ENCODE data around the gene TMC8.

TMC8 gene

DNA sequence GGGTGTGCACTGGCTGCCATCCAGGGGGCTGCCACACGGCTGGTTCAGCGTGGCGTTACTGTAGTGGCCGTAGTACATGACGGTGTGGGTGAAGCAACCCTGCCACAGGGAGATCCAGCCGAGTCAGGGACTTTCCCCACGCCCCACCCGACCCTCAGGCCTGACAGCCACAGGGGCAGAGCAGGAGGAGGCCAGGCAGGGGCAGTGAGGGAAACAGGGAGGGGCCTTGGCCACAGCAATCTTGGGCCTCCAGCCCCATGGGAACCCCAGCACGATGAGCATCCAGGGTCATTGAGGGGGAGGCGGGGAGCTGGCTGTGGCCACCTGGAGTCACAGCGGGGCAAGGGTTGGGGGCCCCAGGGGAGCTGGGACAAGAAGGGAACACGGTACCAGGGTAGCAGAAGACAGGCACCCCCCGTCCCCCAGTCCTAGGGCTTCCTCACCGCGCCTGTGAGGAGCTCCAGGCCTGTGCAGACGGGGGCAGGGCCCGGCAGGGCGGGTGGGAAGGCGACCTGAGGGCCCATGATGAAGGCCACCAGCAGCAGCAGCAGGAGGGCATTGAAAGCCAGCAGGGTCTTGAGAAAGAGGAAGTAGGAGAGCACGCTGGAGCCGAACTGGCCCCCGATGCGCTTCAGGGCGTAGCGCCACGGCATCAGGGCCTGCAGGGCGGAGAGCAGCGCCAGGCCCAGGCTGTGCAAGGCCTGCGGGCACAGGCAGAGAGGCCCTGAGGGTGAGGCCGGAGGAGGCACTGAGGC lies 6.3 kb upstream of the TMC8 start:
- DNase-seq, result no peak

DNA sequence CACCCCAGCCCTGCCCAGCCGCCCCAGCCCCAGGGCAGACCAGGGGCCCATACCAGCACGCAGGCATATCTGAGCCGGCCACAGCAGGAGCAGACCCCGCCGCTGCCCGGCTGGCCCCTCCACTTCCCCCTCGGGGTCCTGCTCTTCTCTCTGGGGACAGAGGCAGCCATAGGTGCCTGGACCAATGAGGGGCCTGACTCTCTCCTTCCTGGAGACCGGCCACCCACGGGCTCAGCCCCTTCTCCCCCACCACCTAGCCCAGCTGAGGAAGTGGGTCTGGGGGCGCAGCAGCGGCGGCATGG lies 5.8 kb upstream of the TMC8 start:
- DNase-seq, result no peak

DNA sequence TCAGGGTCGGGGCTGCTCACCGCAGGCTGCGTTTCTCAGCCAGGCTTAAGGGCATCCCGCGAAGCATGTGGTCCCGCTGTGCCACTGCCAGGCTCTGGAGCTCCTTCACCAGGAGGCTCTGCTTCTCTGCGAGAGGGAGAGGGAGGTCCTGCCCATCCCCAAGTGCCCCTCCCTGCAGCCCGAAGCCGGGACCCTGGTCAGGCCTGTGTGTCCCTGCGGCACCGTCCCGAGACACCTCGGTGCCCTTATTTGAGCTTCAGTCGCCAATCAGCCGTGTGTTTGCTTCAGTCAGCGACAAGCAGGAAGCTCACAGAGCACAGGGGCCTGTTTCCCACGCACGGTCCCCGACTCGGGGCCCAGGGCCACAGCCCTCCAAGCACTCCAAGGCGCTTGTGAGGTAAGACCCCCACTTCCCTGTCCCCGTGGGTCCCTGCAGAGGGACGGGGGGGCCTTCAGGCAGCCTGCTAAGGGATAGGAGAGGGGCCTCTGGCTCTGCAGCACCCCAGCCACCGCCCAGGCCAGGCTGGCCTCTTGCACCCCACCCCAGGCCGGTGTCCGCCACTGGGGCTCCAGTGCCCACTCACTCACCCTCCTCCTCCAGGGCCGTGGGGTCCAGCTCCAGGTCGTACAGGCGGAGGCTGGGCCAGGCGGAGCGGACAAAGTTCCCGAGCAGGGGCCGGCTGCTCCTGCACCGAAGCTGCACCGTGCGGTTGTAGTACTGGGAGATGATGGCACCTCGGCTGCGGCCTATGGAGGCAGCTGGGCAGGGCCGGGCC lies 5.2 kb upstream of the TMC8 start:
- DNase-seq, result no peak

DNA sequence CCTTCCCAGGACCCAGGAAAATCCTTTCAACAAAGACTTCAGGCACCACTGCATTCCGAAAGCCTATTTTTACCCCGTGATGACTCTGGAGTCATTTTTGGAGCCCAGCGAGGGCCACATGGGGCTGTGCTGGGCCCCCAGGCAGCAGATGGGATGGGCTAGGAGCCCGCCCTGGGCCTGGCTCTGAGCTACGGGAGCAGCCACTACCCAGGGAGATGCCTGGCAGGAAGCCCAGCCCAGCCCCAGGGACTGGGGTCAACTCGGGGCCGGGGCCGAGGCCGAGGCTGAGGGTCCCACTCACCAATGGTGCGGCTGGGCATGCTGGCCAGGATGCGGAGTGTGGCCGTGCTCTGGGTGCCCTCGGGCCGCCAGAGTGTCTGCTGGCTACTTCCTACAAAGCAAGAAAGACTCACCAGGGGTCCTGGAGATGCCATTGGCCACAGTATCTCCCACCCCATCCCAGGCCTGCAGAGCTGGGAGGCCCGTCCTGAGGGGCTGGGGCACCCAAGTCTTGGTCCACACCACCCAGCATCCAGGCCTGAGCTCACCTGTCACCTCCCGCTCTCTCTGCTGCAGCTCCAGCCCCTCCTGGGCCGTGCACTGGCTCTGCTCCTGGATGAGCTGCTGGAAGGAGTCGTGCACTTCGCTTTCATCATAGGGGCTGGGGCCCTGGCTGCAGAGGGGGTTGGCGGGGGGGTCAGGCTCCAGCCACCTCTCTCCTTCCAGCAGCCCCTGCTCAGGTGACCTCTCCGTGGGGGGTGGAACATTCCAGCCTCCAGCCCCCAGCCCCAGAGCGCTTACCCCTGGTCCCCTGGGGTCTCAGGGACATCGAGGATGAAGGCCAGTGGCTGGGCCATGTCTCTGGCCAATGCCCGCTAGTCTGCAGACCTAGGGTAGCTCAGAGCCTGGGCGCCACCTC lies 4.3 kb upstream of the TMC8 start:
- no peak for DNase-seq

DNA sequence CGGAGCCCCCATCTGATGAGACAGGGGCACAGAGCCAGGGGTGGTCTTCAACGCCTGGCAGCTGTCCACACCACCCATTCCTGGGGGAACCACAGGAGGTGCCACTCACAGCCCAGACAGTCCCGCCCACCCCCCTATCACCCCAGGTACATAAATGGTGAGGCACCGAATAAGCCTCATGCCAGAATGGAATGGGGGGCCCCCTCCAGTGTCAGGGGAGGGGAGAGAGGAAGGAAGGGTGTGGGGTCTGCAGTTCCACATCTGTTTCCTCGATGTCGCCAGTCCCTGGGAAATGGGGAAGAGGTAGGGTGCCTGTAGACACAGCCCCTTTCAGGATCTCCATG lies 3.7 kb upstream of the TMC8 start:
- DNase-seq, result no peak

DNA sequence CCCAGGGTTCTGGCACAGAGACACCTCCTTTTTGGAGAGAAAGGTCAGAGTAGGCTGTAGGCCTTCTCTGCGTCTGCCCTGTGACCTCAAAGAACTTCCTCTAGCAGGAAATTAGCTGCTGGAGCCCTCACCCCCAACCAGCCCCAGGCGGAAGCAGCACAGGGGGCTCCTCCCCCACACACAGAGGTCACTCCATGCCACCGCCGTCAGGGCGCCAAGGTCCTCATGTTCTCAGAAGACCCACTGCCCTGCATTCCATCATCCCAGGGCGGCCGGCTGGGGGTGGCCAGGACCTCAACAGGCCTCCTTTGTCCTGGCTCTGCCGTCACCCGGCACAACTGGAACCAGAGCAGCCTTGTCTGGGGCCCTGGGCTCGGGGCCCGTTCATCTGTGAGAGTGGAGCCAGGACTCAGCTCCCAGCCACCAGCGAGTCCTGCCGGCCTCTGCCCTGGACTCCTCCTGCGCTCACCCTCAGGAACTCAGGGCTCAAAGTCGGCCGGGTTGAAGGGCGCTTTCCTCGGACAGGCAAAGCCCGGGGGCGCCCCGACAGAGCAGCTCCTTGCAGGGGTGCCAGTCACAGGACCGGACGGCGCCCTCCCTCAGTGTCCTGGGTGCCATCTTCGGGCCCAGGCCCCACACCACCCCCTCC lies 3.2 kb upstream of the TMC8 start:
- no peak for DNase-seq

DNA sequence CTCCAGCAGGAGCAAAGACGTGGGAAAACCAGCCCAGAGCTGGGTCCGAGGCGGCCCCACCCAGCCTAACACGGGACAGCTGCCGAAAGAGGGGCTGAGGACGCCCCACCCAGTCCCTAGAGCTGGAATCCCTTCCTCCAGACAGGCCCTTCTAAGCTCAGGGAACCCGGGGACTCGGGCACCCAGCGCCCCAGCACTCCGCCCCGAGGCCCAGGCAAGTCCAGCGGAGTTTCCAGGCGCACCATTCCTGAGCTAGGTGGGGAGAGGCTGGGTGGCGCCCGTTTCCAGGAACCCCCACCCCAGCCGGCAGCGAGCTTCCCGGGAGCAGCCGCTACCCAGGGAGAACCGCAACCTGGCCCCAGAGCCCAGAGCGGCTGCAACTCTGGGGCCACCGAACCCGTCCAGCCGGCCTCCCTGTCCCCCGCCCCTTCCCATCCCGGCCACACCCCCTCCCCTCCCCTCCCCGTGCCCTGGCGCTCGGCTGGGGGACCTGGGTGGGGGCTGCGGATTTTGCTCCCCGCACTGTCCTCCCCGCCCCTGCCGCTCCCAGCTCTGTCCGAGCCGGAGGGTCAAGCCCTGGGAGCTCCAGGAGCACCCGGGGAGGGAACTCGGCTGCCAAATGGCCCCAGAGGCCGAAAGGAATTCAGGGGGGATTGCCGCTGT lies 2.6 kb upstream of the TMC8 start:
- DNase-seq, result no peak

DNA sequence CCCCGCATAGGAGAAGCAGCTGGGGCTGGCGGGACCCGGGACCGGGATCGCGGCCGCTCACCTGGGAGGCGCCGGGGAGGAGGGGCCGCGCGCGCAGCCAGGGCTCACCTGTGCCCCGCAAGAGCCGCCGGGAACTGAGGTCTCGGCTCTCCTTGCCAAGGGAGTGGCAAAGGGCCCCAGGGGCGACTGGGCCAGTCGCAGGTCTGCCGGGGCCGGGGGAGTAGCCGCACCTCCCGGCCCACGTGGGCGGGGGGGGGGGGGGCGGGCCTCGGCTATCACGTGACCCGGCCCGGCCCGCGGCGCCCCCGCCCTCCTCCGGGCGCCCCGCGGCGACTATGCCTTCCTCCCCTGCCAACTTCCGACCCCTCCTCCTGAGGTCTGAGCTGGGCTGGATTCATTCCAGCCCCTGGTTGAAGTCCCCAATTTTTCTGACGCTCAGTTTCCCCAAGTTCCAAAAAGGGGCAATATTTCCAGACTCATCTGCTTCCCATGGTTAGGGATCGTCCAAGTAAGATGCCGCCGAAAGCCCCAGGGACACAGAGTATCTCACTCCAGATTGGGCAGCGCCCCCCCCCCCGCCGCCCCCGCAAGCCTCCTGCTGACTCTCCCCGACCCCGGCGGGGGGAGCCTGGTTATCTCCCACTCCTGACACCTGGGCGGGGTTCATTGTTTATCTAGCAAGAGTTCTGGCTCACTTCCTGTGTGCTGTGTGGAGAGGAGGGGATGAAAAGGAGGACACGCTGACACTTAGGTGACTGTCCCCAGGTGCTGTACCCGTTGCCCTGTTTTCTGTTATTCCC lies 1.8 kb upstream of the TMC8 start, which contains the start of gene TMC6:
TMC6 (minus strand) TSS at position 205 of the 800 bp plus-strand sequence. CDS start 1,923 bp downstream, outside the sequence.
- peak; percentile 28 for DNase-seq

DNA sequence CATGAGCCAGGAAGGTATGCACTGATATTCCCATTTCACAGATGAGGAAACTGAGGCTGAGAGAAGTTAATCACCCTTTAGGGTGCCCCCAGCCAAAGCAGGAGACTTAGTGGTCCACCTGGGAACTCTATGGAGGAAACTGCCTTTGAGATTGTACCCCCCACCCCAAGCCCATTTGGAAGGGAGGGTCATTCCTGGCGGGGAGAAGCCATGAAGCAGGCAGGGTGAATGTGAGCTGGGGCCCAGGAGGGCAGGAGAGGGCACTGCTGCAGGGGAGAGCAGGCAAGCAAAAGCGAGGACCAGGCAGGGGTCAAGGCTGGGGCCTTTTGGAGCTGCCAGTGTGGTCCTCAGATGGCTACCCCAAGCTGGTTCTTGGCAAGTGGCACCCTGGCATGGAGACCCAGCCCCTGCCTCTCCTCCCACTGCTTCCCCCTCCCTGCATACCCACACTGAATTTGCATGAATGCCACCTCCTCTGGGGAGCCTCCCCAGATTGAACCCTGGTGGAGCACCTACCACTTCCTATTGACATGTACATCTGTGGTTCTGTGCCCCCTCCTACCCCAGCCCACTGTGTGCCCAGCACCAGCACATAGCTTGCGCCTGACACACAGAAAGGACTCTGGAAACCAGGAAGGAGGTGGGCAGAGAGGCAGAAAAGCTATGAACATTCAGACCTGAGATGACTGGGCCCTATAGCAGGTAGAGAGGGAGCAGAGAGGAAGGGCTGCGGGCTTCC lies 1.1 kb upstream of the TMC8 start:
- no peak for DNase-seq

DNA sequence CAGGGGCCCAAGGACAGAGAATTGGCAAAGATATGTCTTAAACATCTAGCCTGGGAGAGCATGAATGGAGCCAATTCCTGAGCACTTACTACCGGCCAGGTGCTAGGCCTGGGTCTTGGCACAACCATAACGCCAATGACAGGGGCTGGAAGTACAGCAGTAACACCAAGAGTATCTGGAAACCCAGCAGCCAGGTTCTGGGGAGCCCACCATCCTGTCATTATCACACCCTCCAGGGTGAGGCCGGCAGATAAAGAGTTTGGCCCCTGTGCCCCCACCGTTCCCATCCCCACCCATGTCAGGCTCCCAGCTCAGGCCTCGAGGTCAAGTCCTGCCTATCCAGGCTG lies 508 bp upstream of the TMC8 start:
- no peak for DNase-seq

DNA sequence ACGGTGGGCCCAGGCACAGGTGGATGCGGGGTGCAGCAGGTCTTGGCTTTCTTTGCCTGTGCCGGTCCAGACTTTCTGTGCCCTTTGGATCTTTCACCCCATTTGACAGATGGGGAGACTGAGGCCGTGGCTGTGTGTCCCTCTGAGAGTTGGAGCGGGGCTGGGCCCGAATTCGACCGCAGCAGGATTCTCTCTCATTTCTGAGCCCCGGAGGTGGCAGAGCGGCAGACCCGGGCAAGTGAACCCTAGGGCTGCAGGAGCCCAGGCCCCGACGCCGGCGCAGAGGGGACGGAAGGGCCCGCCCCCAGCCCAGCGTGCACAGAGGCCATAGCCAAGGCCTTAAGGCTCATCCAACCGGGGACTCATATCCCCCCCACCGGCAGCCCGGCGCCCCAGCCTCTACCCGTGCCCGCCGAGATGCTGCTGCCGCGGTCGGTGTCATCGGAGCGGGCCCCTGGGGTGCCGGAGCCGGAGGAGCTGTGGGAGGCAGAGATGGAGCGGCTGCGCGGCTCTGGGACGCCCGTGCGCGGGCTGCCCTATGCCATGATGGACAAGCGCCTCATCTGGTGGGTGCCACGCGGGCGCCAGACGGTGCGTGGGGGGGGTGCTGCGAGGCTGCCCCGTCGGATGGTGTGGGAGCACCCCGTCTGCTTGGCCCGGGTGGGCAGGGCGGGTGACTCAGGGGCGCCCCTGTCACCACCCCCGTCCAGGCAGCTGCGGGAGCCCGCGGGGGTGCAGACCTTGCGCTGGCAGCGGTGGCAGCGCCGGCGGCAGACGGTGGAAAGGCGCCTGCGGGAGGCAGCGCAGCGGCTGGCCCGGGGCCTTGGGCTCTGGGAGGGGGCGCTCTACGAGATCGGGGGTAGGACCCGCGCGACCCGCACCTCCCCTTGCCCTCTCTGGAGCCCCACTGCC lies 857 bp downstream of the TMC8 start:
- no peak for DNase-seq

DNA sequence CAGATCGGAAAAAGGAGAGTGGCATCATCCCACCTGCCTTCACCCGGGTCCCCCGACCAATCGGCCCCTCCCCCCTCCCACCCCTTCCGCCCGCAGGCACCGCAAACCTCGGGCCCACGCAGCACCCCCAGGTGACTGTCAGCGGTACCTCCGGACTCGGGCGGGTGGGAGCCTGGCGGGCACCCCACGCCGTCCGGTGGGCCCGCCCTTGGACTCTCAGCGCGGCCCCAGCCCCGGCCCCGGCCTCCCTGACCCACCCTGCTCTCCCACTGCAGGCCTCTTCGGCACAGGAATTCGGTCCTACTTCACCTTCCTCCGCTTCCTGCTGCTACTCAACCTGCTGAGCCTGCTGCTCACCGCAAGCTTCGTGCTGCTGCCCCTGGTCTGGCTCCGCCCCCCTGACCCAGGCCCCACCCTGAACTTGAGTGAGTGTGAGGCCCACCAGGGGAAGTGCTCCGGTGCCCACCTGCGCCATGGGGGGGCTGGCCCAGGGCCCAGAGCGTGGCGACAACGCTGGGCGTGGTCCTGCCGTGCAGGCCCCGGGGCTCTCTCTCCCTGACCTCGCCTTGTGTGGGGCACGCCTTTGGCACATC lies 1.6 kb downstream of the TMC8 start:
- no peak for DNase-seq

DNA sequence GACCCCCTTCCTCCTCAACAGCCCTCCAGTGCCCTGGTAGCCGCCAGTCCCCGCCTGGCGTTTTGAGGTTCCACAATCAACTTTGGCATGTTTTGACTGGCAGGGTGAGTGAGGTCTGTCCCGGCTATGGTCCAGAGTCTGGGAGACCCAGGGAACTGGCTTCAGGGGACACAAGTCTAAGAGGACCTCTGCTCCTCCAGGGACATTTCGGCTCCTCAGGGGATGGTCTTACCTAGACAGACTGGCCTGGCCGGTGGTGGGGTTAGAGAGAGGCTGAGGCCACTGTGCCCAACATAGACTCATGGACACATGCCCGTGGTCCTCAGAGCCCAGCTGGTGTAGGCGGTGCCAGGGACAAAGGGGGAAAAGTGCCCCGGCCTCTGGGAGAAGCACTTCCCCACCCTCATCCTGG lies 2.2 kb downstream of the TMC8 start:
- no peak for DNase-seq

DNA sequence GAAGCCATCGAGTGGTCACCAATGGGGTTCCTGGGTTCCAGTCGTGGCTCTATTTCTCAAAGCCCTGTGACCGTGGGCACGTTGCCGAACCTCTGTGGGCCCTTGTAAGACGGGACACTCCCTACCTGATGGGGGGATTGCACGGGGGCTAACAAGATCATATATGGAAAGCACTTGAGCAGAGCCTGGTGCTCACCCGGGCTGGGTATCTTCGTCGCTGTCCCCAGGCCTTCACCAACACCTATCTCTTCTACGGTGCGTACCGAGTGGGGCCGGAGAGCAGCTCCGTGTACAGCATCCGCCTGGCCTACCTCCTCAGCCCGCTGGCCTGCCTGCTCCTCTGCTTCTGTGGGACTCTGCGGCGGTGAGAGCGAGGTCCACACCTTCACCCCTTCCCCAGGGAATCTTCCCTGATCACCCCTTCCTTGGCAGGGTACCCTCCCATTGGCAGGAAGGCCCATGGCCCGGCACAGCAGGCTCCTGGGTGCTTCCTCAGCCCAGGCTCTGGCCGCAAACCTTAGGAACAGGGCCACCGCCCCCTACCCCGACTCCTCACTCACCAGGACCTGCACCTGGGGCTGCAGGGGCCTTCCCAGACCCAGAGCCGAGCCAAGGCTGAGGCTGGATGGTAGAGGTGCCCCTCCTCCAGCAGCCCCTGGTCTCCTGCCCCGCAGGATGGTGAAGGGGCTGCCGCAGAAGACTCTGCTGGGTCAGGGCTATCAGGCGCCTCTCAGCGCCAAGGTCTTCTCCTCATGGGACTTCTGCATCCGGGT lies 2.8 kb downstream of the TMC8 start:
- DNase-seq, result no peak

DNA sequence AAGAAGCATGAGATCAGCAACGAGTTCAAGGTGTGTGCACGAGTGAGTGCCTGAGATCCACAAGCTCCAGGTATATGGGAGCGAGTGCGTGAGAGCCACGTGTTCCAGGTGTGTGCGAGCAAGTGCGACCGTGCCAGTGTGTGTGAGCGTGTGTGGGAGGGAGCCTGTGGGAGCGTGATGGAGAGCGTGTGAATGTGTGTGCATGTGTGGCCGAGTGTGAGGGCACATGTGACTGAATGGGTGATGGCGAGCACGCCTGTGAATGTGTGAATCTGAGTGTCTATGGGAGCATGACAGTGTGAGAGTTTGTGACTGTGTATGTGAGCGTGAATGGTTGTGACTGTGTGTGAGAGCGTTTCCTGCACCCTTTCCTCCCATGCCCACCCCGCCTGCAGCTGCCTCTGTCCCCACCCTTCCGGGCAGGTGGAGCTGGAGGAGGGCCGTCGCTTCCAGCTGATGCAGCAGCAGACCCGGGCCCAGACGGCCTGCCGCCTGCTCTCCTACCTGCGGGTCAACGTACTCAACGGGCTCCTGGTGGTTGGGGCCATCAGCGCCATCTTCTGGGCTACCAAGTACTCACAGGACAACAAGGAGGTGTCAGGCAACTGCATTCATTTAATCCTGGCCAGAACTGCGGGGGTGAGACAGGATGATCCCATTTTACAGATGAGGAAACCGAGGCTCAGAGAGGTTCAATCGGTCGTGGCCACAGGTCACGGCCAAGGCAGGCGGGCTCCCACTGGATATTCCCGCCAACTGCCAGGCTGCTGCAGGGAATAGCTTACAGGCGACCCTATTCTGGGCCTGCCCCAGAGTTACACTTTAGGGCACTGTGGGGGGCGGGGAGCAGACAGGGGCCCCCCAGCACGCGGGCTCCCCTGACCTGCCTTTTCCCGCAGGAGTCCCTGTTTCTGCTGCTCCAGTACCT lies 3.7 kb downstream of the TMC8 start:
- DNase-seq, result peak; percentile 38

DNA sequence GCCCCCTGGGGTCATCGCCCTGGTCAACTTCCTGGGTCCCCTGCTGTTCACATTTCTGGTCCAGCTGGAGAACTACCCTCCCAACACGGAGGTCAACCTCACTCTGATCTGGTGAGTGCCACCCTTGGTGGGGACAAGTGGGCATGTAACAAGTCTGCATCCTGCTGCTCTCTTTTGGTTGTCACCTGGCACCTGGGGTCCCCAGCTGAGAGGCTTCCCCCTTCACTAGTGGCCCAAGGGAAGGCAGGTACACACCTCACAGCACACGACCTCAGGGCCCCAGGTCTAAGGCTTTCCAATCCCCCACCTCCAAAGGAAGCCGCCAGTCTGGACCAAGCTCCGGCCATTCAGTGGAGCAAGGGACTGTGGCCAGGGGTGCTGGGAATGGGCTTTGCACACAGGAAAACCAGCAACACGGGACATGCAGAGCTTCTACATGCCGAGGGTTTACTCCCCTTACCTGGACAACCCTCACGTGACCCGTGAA lies 4.4 kb downstream of the TMC8 start:
- DNase-seq, result no peak

DNA sequence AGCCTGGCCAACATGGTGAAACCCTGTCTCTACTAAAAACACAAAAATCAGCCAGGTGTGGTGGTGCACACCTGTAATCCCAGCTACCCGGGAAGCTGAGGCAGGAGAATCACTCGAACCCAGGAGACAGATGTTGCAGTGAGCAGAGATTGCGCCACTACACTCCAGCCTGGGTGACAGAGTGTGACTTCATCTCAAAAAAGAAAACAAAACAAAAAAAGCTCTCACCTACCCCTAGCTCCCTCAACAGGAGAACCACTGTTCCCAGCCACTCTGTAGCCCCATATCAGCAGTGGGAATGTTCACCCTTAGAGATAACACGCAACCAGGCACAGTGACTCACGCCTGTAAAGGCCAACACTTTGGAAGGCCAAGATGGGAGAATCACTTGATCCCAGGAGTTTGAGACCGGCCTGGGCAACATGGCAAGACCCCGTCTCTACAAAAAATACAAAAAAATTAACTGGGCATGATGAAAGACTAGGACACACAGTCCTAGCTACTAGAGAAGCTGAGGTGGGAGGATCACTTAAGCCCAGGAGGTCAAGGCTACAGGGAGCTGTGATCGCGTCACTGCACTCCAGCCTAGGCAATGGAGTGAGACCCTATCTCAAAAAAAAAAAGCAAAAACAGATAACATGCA lies 5.4 kb downstream of the TMC8 start:
- DNase-seq, result no peak
